H1 (cell line): ENCODE data around the gene RIPOR3. TPM values are rescaled to one million over a fixed set of nuclear protein-coding genes. Genes with fewer than 3 reads are reported as not detected.

Source experiments
- CHD7 ChIP-seq: fragments of 300-600 bp; sonication (generic); IDR thresholded peaks from 2 replicates; pipeline ENCODE4 v1.7.1; 2012; ENCODE audit warnings: low read length, moderate library complexity, mild to moderate bottlenecking, inconsistent platforms; ENCODE audit not compliant: insufficient replicate concordance
- FOSL1 ChIP-seq: IDR thresholded peaks from 2 replicates; pipeline ENCODE4 v1.6.1; 2011; ENCODE audit warnings: mild to moderate bottlenecking, low read depth, low read length, moderate library complexity; ENCODE audit not compliant: insufficient read depth
- NANOG ChIP-seq: IDR thresholded peaks from 2 replicates; pipeline ENCODE4 v1.6.1; 2011; ENCODE audit warnings: low read length, low read depth, mild to moderate bottlenecking, inconsistent platforms; ENCODE audit not compliant: insufficient read depth, poor library complexity, severe bottlenecking
- polyA plus RNA-seq, 7 experiments: library from polyadenylated mRNA; depleted of rRNA in 3 of 7; stranded (reverse) in 5 of 7; unstranded in 2 of 7; fragments of >200 nt in 5 of 7; fragments of 200-250 nt in 2 of 7; gene quantifications; 1 replicate in 5 of 7; 2 replicates in 1 of 7; 4 replicates in 1 of 7; pipeline versions ENCODE4 v1.2.1 to v1.2.3, GENCODE V29; 2011 to 2013; ENCODE audit warnings: missing spikeins in 2 of 7, mixed read lengths in 2 of 7
- total RNA-seq: library from RNA; stranded (reverse); fragmentation: NEBNext Ultra II Directional; extraction: Animal tissue kit (Norgen Biotek cat#: 25700); gene quantifications from 2 replicates; pipeline ENCODE4 v1.2.1, GENCODE V29; 2021
- TF ChIP-seq, protein P1 (sequence below): IDR thresholded peaks from 2 replicates; pipeline ENCODE4 v1.6.1; 2012; ENCODE audit warnings: inconsistent platforms

The RIPOR3 gene
- total and polyA plus RNA-seq, 2 of the 8 experiments (the other 6 are each of a cell fraction or from before 2014, with no cell fraction given) = 3.6 to 4.5 TPM

DNA sequence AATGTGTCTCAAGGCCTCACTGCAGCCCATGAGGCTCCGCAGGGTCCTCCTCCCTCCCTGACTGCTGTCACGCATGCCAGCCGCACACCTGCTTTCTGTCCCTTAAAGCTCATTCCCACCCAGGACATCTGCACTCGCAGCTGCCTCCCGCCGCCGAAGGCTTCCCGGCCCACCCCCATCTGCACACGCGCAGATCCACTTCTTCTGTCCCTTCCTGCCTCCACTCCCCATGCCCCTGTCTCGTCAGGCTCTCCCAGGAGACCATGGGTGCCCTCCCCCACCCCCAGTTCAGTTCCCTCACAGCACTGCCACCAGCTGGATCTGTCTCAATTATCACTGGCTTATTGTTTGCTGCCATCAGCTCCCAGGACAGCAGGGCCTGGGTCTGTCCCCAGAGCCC lies 63.0 kb downstream of the RIPOR3 start (continued):
- TF ChIP-seq CHD7 = no peak
- no peak for TF ChIP-seq FOSL1
- TF ChIP-seq, protein P1, sequence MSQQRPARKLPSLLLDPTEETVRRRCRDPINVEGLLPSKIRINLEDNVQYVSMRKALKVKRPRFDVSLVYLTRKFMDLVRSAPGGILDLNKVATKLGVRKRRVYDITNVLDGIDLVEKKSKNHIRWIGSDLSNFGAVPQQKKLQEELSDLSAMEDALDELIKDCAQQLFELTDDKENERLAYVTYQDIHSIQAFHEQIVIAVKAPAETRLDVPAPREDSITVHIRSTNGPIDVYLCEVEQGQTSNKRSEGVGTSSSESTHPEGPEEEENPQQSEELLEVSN = no peak
- no peak for TF ChIP-seq NANOG
